GM21390 (cell line): ENCODE results near the gene SLAMF7.
"Not testable (repeated sequence)": the region's sequence is repeated elsewhere in the genome, so short reads cannot be mapped to it uniquely, and the experiment has no call there.

Source experiments
- ATAC-seq: cut with Tn5 transposase; IDR thresholded peaks from one replicate; pipeline ENCODE4 v1.9.1; 2021; ENCODE audit not compliant: unreplicated experiment

The SLAMF7 gene

GRCh38 chr1:160739098-160739511, at the start of gene SLAMF7:
Gene SLAMF7 (plus strand): TSS chr1:160739247. CDS start chr1:160739302, 55 bp downstream.
- ATAC-seq, result peak; percentile 56

- not testable (repeated sequence) for ATAC-seq
Observed at GRCh38 chr1:160692390-160692789, 46.7 kb upstream of the SLAMF7 start.

DNA sequence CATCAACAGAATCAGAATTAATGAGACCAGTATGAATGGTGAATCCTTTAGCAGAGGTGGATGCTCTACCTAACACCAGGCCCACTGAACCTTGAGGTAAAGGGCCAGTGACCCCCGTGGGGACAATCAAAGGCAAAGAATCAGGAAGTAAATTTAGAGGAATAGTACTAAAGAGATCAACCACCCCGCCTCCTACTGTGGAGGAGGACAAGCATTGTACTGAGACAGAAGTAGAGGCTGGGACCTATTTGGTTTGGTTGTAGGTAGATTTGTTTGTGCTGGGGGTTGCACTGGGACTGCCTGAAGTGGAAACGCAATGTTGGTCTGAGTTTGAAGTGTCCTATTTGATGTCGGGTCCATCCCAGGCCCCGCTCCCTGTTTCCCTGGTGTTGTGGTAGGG, 36.9 kb upstream of the SLAMF7 start:
- ATAC-seq, result no peak

- no peak for ATAC-seq
Observed at GRCh38 chr1:160704250-160704649, 34.8 kb upstream of the SLAMF7 start.

DNA sequence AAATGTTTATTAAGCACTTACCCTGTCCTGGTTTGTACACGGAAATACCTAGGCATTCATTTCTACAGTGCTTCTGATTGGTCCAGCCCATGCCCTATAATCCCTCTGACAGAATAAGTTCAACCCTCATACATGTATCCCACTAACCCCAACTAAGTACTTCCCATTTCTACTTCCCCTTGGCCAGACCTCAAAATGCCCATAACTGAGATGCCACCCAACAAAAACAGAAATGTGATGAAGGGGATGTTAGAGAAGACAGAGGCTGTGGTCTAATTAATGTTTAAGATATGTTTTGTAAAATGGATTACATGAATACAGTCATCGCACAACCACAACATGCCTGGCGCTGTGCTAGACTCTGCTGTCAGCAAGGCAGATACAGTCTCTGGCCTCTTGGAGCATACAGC, 33.8 kb upstream of the SLAMF7 start:
- ATAC-seq, result not testable (repeated sequence)

GRCh38 chr1:160705742-160706141, 33.3 kb upstream of the SLAMF7 start:
- ATAC-seq, result no peak

DNA sequence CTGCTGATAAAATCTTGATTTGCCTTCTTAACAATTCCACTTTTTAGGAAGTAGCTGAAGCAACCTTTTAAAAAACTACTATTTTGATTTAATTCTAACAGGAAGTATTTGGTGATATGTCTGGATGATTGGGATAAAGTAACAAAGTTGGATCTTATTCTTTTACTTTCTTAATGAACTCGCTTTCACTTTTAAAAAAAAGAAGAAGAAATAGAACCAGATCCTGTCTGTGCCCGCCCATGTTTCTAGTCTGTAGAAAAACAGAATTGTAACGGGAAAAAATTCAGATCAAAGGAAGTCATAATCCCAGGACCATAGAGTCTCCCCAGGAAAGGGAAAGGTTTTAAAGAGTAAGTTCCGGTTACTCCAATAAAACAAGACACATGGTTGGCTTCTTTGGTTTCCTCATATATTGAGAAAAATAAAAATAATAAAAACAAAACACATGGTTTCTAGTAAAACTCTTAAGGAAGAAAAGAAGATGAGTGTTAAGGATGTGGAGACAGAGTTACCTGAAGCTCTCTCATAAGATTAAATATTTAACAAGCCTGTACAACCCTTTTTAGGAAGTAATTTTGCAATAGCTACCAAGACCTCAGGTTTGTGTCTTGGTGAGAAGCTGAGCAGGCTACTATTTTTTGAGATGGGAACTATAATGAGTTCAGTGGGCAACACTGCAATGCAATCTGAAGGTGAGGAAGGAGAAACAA, 32.4 kb upstream of the SLAMF7 start:
- ATAC-seq, result no peak

DNA sequence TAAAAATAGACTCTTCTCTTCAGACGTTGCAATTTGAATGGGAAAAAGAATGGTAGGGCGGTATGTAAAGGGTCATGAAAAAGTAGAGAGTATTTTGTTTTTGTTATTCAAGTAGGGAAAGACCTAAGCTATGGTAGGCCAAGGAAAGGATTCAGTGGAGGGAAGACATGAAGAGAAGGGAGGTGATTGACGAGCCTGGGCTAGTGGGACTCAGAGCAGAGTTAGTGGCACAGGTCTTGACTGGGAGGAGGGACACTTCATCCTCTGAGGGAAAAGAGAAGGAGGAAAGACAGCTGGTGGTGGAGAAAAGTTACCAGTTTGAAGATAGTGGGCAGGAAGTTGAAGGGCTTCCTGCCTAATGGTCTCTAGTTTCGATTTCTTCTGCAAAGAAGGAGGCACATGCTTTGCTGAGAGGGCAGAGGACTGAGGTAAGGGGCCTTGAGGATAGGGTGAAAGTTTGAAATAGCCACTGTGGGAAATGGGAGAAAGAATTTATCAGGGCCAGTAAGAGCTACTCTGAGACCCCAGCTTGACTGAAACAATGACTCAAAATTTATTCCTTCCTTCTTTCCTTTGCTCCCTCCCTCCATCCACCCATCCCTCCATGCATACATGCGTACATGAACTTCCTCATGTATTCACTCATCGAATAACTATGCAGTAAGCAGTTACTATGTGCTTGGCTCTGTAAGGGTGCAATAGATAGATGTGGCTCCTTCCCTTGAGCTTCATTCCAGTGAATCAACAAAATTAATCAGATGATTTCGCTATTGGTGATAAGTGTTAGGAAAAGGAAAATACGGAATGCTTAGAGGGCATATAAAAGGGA, 31.6 kb upstream of the SLAMF7 start:
- ATAC-seq, result no peak

DNA sequence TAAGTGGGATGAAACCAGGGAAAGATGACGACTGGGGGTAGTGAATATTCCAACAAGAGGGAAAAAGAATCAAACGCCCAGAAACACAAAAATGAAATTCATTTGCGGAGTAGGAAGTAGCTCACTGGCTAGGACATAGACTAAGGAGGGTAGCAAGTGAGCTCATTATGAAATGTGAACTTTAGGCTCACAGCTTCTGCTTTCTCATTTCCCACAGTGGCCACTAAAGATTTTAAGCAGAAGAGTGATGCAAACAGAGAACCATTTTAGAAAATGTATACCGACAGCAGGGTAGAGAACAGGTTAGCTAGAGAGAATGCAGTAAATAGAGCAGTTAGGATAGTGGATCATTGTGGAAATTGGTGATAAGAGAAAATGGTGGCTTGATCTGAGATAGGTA, 30.9 kb upstream of the SLAMF7 start:
- no peak for ATAC-seq

- ATAC-seq, result peak; percentile 41
Observed at GRCh38 chr1:160708801-160709200, 30.2 kb upstream of the SLAMF7 start.

- ATAC-seq, result no peak
Observed at GRCh38 chr1:160709715-160710114, 29.3 kb upstream of the SLAMF7 start.

DNA sequence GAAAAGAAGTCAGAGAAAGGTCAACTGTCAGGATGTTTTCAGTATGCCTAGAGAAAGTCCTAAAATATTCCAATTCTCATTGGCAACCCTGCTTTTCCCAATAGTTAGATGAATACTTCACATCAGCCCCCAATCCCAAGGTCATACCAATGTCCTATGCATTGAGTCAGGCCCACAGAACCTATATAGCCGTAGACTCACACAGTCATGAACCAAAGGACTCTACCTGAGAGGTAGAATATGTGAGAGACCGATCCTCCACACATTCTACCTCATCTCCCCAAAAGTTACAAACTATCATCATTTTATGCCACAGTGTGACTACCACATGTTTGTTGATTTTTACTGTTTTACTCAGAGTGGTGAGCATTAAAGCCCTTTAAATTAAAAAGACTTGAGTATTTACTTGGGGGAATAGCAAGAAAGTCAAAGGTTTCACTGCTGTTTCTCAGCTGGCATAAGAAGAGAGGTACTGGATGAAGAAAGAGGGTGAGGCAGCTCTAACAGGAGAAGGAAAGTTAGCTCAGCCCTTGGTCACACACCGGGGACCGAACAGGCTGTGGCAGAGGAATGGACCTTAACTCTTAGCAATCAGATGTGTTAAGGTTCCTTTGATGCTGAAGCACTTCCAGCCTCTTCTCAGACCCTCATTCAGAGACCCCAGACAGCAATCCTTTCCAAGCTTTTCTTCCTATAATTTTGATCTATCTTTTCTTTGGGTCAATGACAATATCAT, 28.4 kb upstream of the SLAMF7 start:
- ATAC-seq, result no peak

DNA sequence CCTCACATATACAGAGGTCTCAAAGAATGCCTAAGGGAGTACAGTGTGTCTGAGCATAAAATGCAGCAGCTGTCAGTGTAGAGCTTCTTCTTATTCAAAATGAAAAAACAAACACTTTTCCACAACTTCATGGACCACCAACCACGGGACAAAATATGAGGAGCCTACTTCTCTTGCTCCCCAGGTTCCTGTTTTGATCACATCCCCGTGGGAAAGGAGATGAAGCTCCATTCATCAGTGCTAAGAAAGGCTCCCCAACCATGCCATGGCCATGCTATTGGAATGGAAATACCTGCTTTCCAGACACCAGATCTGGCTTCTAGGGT, 27.8 kb upstream of the SLAMF7 start:
- no peak for ATAC-seq

DNA sequence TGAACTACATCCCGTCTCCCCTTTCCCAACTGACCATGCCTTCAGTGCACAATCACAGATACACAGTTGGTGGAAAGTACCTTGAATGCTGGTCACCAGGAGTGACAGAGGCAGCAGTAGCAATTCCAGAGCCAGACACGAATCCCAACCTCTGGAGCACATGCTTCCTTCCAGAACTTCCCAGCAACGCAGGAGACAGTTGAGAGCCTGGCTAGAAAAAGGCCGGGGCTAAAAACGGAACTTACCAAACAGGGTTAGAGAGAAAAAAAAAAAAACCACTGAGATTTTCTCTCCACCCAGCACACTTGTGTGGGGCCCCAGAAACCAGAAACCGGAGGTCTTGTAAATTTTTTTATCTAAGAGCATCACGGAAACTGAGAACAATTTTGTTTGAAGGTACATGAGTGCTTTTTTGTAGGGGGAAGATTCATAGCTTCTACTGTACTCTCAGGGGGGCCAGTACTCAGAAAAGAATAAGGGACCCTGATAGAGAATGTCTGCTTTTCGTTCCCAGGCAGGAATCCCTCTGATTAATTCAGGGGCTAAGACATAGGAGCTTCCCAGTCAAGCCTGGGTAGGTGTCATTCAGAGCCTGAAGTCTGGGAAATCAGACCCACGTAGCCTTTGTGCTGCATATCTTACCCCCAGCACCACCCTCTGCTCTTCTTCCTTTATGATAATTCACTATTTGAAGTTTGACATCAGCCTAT, 27.3 kb upstream of the SLAMF7 start, which contains the start of gene CD48:
Gene CD48, minus strand, starts transcription at position 221 of the 710 bp plus-strand sequence. Its CDS starts 59 bp downstream, at position 162.
- ATAC-seq, result peak; percentile 30

DNA sequence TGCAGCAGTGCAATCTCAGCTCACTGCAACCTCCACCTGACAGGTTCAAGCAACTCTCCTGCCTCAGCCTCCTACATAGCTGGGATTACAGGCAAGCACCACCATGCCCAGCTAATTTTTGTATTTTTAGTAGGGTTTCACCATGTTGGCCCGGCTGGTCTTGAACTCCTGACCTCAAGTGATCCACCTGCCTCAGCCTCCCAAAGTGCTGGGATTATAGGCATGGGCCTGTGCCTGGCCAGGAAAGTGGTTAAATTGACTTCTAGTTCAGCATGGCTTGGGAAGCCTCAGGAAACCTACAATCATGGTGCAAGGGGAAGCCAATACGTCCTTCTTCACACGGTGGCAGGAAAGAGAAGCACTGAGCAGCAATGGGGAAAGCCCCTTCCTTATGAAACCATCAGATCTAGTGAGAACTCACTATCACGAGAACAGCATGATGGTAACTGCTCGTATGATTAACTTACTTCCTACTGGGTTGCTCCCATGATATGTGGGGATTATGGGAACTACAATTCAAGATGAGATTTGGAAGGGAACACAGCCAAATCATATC, 26.4 kb upstream of the SLAMF7 start:
- peak; percentile 40 for ATAC-seq

GRCh38 chr1:160713161-160713560, 25.9 kb upstream of the SLAMF7 start:
- ATAC-seq, result no peak

GRCh38 chr1:160714034-160714648, 24.9 kb upstream of the SLAMF7 start:
- not testable (repeated sequence) for ATAC-seq

GRCh38 chr1:160716013-160716412, 23.0 kb upstream of the SLAMF7 start:
- ATAC-seq, result no peak

DNA sequence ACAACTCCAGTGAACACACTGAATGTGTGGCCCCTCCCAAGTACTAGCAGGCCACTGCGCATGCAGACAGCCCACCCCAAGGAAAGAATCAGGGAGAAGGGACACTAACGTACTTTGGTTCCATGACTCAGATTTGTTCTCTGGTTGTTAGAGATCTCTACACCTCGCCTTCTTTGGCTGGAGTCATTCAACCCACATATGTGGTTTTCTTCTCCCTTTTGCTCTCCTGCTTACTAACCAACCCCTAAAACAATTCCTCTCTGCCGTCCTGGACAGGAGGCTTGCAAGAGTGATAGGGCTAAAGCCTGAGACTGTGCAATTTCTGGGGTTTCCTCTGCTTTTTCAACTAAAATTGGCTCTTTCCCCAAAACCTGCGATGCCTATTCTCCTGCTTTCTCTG, 21.7 kb upstream of the SLAMF7 start:
- ATAC-seq, result no peak

GRCh38 chr1:160718210-160718609, 20.8 kb upstream of the SLAMF7 start:
- no peak for ATAC-seq
